ENCODE measurements around the gene IGSF9B.

GRCh38 chr11:133981156-133981555 is 24.4 kb upstream of the IGSF9B start:
- TF ChIP-seq CTCF (IDR thresholded peaks at IDR 0.05) (no peak), POLR2A (IDR thresholded peaks at IDR 0.05) (no peak)

Data from body of pancreas (tissue), 4 donors.